HG02588 (cell line): ENCODE data around the gene UBASH3A.

Experiments
- ATAC-seq: cut with Tn5 transposase; IDR thresholded peaks from one replicate; pipeline ENCODE4 v1.9.1; 2021; ENCODE audit warnings: mild to moderate bottlenecking, moderate library complexity; ENCODE audit not compliant: unreplicated experiment

The UBASH3A gene

DNA sequence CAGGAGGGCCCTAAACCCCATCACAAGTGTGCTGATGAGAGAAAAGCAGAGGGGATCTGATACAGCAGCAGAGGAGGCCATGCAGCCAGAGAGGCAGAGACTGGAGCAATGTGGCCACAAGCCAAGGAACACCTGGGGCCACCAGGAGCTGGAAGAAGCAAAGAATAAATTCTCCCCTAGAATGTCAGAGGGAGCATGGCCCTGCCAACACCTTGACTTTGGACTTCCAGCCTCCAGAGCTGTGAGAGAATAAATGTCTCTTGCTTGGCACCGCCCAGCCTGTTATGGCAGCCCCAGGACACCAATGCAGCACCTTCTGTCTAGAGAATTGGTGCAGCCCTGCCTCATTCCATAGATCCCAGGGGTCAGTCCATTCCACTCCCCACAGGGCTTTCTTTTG lies 25.3 kb downstream of the UBASH3A start:
- ATAC-seq, result no peak

DNA sequence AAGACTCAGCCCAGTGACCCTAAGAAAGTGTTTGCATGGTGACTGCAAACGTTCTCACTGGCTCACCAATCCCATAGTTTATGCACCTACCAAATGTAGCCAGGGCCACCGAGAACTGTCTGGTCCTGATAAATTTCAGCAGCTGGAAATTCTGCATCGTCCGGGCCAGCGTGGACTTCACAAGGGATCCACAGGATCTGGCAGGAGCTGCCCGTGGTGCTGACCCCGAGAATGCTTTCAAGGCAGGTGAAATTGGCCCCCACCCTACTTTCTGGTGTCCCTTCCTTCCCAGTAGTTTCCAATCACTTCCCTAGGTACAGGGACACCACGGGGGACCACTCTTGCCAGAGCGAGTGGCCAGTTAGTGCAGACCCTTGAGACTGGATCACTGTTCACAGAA lies 26.2 kb downstream of the UBASH3A start:
- ATAC-seq, result no peak

DNA sequence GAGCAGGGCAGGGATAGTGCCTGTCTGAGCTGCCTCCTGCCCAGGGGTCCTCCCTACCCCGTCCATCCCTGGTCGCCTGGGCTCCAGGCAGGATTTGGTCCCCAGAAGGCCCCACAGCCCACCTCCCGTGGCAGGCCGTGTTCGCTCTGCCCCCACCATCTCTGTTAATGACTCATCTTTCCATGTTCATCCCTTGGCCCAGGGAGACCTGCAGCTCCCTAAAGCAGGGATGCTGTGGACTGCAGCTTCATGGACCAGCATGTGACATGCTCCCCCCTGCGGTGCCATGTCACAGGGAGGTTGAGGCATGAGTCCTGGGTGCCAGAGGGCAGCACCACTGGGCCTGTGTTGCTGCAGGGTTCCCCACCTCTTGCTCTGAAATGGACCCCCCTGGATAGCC lies 26.8 kb downstream of the UBASH3A start:
- no peak for ATAC-seq

DNA sequence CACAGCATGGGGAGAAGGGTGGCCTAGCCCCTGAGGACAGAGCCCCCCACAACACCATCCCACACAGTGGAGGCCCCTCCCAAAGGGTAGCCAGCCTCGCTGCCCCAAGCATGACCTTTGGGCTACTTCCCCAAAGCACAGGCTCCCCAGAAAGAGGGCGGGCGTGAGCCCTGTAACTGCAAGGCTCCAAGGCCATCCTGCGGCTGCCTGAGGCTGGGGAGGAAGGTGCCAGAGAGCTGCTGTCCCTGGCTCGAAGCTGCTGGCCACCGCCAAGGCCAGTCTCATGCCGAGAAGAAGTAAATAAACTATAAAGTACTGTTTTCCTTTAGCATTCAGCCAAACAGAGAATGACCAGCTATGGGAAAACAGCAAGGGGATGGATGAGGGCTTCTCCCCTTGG lies 27.5 kb downstream of the UBASH3A start:
- no peak for ATAC-seq

DNA sequence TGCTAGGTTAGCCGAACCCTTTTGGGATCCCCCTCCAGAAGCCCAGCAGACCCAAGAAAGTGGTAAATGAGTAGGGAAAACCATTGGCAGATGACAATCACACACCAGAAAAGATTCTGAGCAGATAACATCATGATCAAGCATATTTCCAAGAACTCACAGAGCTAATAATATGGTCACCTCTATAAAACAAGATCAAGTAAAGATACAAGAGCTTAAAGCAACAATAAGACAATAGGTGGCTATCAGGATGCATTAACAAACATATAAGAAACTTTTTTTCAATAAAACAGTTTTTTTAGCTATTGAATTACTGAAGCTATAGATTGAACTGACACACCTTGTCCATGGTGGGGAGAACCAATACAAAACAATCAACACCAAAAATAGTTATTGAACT lies 29.0 kb downstream of the UBASH3A start:
- ATAC-seq, result no peak

GRCh38 chr21:42433946-42434551 lies 30.3 kb downstream of the UBASH3A start:
- ATAC-seq, result no peak

- ATAC-seq, result no peak
These were observed 31.2 kb downstream of the UBASH3A start for GRCh38 chr21:42434884-42435283.

GRCh38 chr21:42435401-42435800 lies 31.7 kb downstream of the UBASH3A start:
- no peak for ATAC-seq

DNA sequence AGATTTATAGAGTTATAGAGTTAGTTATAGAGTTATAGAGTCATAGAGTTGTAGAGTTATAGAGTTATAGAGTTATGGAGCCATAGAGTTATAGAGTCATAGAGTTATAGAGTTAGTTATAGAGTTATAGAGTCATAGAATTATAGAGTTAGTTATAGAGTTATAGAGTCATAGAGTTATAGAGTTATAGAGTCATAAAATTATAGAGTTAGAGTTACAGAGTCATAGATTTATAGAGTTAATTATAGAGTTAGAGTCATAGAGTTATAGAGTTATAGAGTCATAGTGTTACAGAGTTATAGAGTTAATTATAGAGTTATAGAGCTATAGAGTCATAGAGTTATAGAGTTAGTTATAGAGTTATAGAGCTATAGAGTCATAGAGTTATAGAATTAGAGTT lies 32.1 kb downstream of the UBASH3A start:
- ATAC-seq, result no peak

DNA sequence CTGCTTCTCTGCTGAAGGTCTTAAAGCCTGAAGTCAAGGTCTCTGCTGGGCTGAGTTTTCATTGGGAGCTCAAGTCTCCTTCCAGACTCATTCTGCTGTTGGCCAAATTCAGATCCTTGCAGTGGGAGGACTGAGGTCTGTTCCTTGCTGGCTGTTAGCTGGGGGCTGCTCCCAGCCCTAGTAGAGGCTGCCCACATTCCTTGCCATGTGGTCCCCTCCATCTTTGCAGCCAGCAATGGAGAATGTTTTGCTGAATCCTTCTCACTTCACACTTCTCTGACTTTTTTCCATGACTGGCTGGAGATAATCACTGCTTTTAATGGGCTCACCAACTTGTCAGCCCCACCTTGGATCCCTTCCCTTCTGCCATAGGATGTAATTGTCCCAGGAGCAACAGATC lies 33.2 kb downstream of the UBASH3A start:
- ATAC-seq, result no peak

DNA sequence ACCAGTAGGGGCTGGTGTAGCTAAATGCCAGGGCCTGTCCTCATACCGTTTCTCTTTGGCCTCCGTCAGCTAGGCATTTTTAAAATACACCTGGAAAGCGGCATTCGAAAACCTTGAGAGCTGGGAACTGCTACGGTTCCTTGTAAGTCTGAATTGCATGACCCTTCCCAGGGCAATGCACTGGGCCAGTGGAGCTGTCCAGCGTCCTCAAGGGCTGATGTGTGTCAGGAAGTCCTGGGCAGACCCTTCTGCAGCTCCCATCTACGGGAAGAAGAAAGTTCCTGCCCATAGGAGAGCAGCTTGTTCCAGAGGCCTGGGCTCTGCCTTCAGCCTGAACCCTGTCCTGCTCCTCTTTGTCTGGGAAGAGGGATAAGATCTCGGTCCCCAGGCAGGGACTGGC lies 34.1 kb downstream of the UBASH3A start:
- ATAC-seq, result no peak

DNA sequence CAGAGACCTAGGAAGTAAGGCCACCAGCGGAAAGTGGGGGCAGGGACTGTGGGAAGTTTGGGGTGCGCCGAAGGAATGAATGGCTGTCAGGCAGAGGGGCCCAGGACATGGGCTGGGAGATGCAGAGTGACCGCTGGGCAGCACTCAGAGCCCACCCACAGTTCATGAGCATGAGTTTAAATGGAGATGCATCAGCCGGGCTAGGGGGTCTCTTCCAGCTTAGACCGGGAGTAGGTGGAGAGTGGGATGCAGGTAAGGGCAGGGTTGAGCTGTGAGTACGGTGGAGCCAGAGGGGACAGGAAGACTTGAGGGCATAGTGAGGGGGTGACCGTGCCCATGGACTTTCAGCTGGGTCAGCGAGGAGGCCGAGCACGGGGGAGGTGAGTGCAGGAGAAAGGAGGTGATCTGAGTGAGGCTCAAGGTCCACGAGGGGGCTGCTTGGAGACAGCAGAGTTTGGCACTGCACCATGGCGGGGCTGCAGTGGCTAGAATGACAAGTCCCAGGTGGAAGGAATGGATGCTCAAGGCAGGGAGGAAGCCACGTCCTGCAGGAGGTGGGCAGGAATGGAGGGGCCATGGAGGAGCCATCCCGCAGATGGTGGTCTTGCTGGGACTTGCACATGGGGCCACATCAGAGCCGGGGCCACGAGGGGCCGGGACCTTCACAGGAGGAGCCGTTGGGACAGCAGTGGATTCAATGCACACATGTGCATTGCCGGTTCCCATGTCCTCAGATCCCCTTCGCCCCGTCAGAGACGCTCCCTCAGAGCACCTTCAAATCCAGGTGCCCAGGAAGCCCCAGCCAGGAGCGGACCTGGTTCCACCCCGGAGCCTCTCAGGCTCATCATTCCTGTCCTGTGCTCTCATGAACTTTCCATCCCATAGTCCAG lies 34.9 kb downstream of the UBASH3A start:
- no peak for ATAC-seq

DNA sequence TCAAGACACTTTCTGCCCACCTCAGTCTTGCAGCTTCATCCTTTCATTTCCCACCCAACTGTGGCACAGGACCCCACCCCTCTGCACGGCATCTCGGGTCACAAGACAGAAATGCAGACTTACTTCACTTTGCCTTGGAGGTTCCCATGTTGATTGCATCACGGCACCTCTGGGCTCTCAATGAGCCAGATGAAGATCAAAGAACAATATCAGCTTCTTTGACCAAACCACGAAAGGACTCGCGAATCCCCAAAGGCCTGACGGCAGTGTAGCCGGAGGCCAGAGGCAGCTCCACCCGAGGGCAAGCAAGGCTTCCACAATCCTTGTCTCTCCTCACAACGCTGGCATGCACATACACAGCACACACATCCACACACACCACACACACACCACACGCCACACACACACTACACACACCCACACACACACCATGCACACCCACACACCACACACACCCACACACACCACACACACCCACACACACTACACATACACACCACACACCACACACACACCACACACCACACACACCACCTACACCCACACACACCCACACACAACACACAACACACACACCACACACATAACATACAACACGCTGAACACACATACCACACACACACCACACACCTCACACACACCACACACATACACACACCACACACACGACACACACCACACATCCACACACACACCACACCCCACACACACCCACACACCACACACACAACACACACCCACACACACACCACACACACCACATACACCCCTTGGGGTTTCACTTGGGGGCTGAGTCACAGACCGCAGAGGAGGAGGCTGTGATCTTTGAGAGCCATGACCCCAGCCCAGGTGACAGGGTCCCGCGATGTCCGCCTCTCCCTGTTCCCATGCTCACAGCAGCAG lies 35.8 kb downstream of the UBASH3A start:
- no peak for ATAC-seq

DNA sequence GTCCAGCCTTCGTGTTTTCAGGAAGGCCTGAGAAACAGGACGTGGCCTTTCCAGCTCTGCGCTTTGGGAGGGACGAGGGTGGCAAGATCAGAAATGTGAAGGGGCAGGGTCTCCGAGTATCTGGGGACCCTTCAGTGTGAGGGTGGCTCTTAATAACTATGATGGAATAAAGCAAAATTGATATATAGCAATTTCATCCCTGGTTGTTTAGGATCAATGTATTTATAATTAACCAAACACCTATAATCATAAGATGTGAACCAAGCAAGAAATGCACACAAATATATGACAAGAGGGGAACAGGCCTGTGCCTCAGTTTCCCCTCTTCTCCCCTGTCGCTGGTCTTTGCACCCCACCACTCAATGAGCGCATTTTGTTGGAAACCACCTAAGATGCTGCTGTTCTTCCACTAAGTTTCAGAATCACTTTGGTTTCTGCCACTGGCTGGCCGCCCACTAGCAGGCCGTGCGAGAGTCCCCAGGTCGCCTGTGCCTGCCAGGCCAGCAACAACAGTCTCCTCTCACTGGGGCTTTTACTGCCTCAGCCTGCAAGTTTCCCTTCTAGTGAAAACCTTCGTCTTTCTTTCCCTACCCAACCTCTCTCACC lies 36.6 kb downstream of the UBASH3A start:
- peak; percentile 75 for ATAC-seq

DNA sequence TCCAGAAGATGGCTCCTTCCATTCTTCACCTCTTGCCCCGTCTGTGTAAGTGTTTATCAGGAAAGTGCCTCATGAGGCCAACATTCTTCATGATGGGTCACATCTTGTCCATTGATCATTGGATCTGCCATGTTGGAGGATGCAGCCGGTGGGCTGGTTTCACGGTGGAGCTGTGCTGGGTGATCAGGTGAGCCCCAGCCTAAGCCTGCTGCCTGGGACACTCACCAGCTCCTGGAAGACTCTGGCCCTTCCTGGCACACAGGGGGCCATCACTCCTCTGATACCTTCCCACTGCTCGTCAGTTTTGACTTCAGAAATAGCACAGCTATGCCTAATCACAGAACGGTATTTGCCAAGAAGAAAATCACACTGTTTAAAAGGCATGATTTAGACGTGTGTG lies 38.3 kb downstream of the UBASH3A start:
- ATAC-seq, result no peak

- no peak for ATAC-seq
These were observed 39.6 kb downstream of the UBASH3A start for GRCh38 chr21:42443181-42443785.

DNA sequence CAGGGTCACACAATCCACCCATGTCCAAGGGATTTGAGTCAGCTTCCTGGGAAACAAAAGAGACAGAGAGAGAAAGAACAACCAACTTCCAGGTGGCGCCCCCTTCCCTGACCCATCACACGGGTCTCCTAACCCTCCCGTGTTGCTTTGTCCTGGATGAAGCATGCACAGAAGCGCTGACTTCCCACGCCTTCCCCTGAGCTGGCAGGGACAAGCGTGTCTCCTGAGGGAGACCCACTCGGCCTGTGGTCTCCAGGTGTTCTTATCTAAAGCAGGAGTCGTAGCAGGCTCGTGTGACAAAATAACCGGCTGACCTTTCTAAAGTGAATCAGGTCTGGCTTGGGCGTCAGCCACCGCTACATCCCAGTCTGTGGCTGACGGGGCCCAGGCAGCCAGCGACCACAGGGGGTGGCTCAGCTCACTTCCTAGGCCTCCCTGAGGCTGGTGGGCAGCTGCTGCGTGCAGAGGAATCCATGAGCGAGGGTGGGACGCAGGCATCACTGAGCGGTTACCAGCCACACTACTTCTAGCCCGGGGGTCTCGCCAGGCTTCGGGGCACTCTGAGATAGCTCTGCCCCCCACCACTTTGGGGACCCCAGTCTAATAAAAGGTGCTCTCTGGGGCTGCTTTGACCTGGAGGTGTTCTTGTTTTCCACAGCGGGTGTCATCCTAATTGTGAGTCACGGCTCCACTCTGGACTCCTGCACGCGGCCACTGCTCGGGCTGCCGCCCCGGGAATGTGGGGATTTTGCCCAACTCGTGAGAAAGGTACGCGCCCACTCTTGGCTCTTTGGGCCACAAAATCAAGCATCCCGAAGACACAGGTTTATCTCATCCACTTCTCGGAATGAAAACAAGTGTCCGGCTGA lies 40.4 kb downstream of the UBASH3A start:
- no peak for ATAC-seq

- no peak for ATAC-seq
These were observed 41.0 kb downstream of the UBASH3A start for GRCh38 chr21:42444745-42445059.

DNA sequence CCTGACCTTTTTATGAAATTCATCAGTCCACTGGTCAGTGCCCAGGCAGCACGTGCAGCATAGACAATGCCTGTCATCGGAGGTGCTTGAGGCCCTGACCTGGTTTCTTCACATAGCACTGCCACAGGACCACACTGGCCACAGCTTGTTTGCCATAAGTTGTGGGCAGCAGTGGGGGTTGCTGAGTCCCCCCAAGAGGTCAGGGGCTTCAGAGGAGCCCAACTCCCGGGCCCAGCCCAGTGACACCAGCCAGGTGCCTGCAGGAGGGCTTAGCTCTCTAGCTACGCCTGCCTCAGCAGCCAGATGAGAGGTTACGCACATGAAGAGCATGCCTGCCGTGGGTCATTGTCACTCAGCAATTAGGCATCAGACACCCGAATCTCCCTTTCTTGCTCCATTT lies 41.6 kb downstream of the UBASH3A start:
- no peak for ATAC-seq

- no peak for ATAC-seq
These were observed 42.8 kb downstream of the UBASH3A start for GRCh38 chr21:42446531-42446930.
